ENCODE measurements around the gene NFATC1.
A peak's percentile ranks its signal among the peaks of the same experiment; 100 is the strongest.

NFATC1 gene

GRCh38 chr18:79396431-79397246, 909 bp downstream of the NFATC1 start:
- TF ChIP-seq CTCF (IDR thresholded peaks at IDR 0.05; ENCODE audit: insufficient read depth, low read length, missing control alignments), result peak; percentile 18
- ChIA-PET CTCF (interaction anchor here (0.7 to 3.2 kb wide), 5 partner anchors 9 to 133 kb away, joined by 3 to 14 read pairs (median 3); no protein-coding TSS in a partner anchor), POLR2A (no interaction called here)
- DNase-seq (ENCODE audit: low read depth, low spot score), result no peak
- H3K4me3 ChIP-seq (ENCODE audit: low read depth, low read length), result peak overlapping the region; percentile 44

GRCh38 chr18:79397247-79397829, 1.6 kb downstream of the NFATC1 start:
- H3K4me3 ChIP-seq (ENCODE audit: low read depth, low read length), result no peak overlapping the region
- ChIA-PET CTCF (interaction anchor here (0.7 to 3.2 kb wide), 3 partner anchors 16 to 133 kb away, joined by 5 to 14 read pairs (median 13); no protein-coding TSS in a partner anchor), POLR2A (no interaction called here)
- DNase-seq (ENCODE audit: low read depth, low spot score), result no peak
- TF ChIP-seq CTCF (IDR thresholded peaks at IDR 0.05; ENCODE audit: insufficient read depth, low read length, missing control alignments), result no peak

- ChIA-PET CTCF (interaction anchor here (0.7 to 3.2 kb wide), 3 partner anchors 17 to 132 kb away, joined by 5 to 14 read pairs (median 13); no protein-coding TSS in a partner anchor), POLR2A (no interaction called here)
- DNase-seq (ENCODE audit: low read depth, low spot score), result no peak
- H3K4me3 ChIP-seq (ENCODE audit: low read depth, low read length), result no peak overlapping the region
- no peak for TF ChIP-seq CTCF (IDR thresholded peaks at IDR 0.05; ENCODE audit: insufficient read depth, low read length, missing control alignments)
These were observed 2.4 kb downstream of the NFATC1 start for GRCh38 chr18:79397830-79398761.

GRCh38 chr18:79399275-79400081, 3.7 kb downstream of the NFATC1 start:
- ChIA-PET POLR2A (no interaction called here), CTCF (interaction anchor here (3.2 kb wide), 1 partner anchor 19 kb away, joined by 13 read pairs; no protein-coding TSS in a partner anchor)
- no peak for TF ChIP-seq CTCF (IDR thresholded peaks at IDR 0.05; ENCODE audit: insufficient read depth, low read length, missing control alignments)

GRCh38 chr18:79400091-79400590, 4.4 kb downstream of the NFATC1 start:
- DNase-seq (ENCODE audit: low read depth, low spot score), result no peak
- POLR2A ChIA-PET, result no interaction called here
- peak overlapping the region; percentile 53 for H3K4me3 ChIP-seq (ENCODE audit: low read depth, low read length)
- CTCF ChIA-PET, result no interaction called here
- no peak for TF ChIP-seq CTCF (IDR thresholded peaks at IDR 0.05; ENCODE audit: insufficient read depth, low read length, missing control alignments)

More at GRCh38 chr18:79399275-79400081, 3.7 kb downstream of the NFATC1 start:
- no peak for DNase-seq (ENCODE audit: low read depth, low spot score)
- H3K4me3 ChIP-seq (ENCODE audit: low read depth, low read length), result peak overlapping the region; percentile 53

Data from AG04449 (cell line).